AG09309 (cell line): Measurements from ENCODE around the gene RPS6KL1.

ENCODE experiments used
- DNase-seq: peaks from one replicate; pipeline ENCODE4 v3.0.0-alpha.2; 2010; ENCODE audit warnings: low read depth
- H3K4me3 ChIP-seq: 2 replicates; pipeline ENCODE4 v1.5.1; 2011; ENCODE audit warnings: mild to moderate bottlenecking, low read depth, low read length, moderate library complexity; ENCODE audit not compliant: control insufficient read depth
- TF ChIP-seq, protein P1 (sequence below): IDR thresholded peaks from 2 replicates; pipeline ENCODE4 v1.5.1; 2011; ENCODE audit warnings: mild to moderate bottlenecking, low read depth, low read length, inconsistent platforms; ENCODE audit not compliant: insufficient read depth, control insufficient read depth; ENCODE audit errors: missing control alignments

Gene RPS6KL1

DNA sequence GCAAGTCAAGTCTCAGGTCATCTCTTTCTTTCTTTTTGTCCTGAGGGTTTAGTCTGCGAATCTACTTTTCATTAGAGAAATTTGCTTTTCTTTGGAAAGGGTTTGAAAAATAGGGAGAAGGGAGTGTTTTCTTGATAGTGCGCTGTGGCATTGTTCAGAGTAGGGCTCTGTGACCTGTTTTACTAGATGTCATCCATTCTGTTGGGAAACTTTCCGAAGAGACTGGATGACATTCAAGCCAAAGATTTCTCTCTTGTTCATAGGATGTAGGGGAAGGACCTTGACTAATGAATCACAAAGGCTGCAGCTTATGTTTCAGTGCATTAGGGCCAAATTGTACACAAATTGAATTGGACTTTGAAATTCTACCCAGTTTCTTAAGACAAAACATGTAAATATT lies 26.7 kb downstream of the RPS6KL1 start:
- TF ChIP-seq, protein P1, sequence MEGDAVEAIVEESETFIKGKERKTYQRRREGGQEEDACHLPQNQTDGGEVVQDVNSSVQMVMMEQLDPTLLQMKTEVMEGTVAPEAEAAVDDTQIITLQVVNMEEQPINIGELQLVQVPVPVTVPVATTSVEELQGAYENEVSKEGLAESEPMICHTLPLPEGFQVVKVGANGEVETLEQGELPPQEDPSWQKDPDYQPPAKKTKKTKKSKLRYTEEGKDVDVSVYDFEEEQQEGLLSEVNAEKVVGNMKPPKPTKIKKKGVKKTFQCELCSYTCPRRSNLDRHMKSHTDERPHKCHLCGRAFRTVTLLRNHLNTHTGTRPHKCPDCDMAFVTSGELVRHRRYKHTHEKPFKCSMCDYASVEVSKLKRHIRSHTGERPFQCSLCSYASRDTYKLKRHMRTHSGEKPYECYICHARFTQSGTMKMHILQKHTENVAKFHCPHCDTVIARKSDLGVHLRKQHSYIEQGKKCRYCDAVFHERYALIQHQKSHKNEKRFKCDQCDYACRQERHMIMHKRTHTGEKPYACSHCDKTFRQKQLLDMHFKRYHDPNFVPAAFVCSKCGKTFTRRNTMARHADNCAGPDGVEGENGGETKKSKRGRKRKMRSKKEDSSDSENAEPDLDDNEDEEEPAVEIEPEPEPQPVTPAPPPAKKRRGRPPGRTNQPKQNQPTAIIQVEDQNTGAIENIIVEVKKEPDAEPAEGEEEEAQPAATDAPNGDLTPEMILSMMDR: no peak
- H3K4me3 ChIP-seq: no peak overlapping the region
- DNase-seq: no peak

DNA sequence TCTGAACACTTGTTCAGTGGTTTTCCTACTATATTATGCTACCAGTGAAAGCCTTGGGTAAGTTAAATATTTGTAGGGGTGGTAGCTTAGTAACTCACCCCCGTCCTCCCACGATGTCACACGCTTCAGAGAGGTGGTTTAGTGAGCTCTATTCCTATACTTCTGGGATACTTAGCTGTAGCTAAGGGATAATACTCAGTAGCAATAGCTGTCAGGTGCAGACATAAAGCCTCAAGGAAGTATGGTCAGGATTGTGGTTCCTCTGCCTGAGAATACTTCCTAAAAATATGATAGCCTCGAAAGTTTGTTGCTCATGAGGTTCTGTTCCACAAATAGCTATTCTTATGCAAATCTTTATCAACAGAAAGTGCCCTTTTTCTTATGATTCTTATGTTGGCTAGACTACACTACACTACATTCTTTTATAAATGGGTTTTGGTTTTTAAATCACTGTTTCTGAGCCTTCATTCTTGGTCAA lies 29.4 kb downstream of the RPS6KL1 start:
- TF ChIP-seq, protein P1: no peak
- H3K4me3 ChIP-seq: no peak overlapping the region
- DNase-seq: no peak

DNA sequence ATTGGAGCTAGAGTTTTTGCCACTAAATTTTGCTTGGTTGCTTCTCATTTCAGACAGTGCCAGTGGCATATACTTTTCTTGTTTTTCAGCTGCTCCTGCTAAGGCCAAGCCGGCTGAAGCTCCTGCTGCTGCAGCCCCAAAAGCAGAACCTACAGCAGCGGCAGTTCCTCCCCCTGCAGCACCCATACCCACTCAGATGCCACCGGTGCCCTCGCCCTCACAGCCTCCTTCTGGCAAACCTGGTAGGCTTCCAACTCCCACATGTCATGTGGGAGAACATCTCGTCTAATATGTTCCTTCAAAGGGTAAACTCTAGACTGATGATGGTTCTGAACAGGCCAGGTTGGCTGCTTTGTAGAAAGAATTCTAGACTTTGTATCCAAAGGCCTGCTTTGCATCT lies 30.3 kb downstream of the RPS6KL1 start:
- DNase-seq: no peak
- TF ChIP-seq, protein P1: no peak
- no peak overlapping the region for H3K4me3 ChIP-seq

DNA sequence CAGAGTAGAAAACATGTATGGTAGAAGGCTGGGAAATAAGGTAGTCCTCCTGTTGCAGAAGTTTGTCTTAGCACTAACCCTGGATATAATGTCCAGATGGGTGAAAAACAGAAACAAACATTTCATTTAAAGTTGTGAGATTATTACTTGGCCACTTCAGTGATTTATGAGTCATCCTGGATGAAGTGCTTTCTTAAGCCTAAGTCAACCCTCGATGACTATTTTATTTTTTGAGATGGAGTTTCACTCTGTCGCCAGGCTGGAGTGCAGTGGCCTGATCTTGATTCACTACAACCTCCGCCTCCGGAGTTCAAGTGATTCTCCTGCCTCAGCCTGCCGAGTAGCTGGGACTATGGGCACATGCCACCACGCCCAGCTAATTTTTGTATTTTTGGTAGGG lies 31.2 kb downstream of the RPS6KL1 start:
- no peak for DNase-seq
- H3K4me3 ChIP-seq: no peak overlapping the region
- TF ChIP-seq, protein P1: no peak

DNA sequence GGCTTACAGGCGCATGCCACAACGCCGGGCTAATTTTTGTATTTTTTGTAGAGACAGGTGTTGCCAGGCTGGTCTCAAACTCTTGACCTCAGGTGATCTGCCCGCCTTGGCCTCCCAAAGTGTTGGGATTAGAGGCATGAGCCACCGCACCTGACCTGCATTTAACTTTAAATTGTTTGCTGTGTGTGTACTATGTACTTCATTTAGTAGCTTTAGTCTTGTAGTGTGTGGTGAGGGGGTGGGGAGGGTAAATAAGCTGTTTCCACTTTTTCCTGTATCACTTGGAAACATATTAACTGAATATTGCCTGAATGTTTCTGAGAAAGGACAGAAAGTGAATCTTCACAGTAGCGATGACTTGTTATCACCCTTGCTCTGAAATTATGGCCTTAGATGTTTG lies 32.8 kb downstream of the RPS6KL1 start:
- TF ChIP-seq, protein P1: no peak
- no peak for DNase-seq
- no peak overlapping the region for H3K4me3 ChIP-seq

DNA sequence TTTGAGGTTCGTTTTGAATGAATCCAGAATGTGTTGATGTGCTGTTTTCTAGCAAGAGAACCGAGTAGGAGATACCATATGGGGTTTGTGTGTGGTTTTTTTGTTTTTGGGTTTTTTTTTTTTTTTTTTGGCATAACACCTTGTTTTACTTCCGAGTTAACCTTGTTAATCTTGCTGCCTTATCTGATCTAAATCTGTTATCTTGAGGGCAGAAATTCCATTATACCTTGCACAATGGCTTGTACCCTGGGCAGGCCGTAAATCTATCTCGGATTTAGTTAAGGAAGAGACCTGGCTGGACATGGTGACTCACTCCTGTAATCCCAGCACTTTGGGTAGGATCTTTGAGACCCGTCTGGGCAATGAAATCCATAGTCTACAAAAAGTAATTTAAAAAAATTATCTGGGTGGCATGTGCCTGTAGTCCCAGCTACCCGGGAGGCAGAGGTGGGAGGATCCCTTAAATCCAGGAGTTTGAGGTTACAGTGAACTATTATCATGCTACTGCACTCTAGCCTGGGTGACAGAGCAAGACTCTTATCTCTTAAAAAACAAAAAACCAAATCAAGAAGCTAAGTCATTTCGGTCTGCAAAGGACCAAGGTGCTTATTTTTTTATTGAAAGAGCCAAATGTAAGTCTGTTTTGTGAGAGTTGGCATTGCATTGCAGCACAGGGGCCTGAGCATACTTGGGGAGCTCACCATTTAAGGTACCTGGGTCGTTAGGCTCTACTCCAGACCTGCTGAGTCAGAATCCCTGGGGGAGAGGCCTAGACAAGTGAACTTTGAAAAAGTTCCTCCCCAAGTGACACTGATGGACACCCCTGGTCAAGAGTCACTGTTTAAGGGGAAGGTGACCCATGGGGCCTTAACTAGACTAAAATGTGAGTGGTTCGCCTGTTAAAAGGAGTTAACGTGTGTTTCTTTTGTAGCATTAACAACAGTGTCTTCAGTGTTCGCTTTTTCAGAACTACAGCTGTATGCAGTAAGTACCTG lies 34.6 kb downstream of the RPS6KL1 start:
- no peak for DNase-seq
- H3K4me3 ChIP-seq: no peak overlapping the region
- TF ChIP-seq, protein P1: no peak
